K562 (cell line): ENCODE measurements around the gene CNOT4. TPM values are rescaled to one million over a fixed set of nuclear protein-coding genes. Genes with fewer than 3 reads are reported as not detected.

Experiments
- CEBPB ChIP-seq: fragments of 450-650 bp; IDR thresholded peaks from 2 replicates; pipeline ENCODE4 v1.6.1; 2016; ENCODE audit warnings: missing genetic modification characterization, missing compliant biosample characterization
- CEBPG ChIP-seq, 3 experiments: fragments of 200-800 bp in 1 of 3; sonication (Bioruptor generic) in 1 of 3; sonication (generic) in 1 of 3; formaldehyde crosslinking in 1 of 3; IDR thresholded peaks in 2 of 3; conservative IDR thresholded peaks in 1 of 3; 2 replicates each; pipeline versions ENCODE4 v1.6.1 to v1.8.0; 2016 to 2022; ENCODE audit warnings: missing compliant biosample characterization in 2 of 3, missing genetic modification characterization in 2 of 3, mild to moderate bottlenecking in 1 of 3, missing genetic modification reagents in 1 of 3
- CSDE1 ChIP-seq, 2 experiments: fragments of 450-650 bp; IDR thresholded peaks; 2 replicates each; pipeline ENCODE4 v1.6.1; 2016; ENCODE audit warnings: mild to moderate bottlenecking in 1 of 2
- ETV6 ChIP-seq, 3 experiments: fragments of 150-350 bp in 1 of 3; sonication (generic) in 1 of 3; formaldehyde crosslinking in 1 of 3; IDR thresholded peaks; 2 replicates each; pipeline versions ENCODE4 v1.6.1 to v1.8.0; 2014 to 2022; ENCODE audit warnings: borderline replicate concordance in 2 of 3, low read depth in 2 of 3, antibody characterized with exemption in 1 of 3, low read length in 1 of 3, mild to moderate bottlenecking in 1 of 3, missing genetic modification reagents in 1 of 3
- GATAD2B ChIP-seq: fragments of 450-650 bp; IDR thresholded peaks from 2 replicates; pipeline ENCODE4 v1.6.1; 2017; ENCODE audit warnings: mild to moderate bottlenecking, borderline replicate concordance
- KLF13 ChIP-seq: fragments of 450-650 bp; IDR thresholded peaks from 2 replicates; pipeline ENCODE4 v1.6.1; 2016; ENCODE audit warnings: missing genetic modification characterization, low read depth, mild to moderate bottlenecking, missing compliant biosample characterization, moderate library complexity, borderline replicate concordance
- NCOA2 ChIP-seq, 2 experiments: fragments of 450-650 bp; IDR thresholded peaks; 2 replicates each; pipeline ENCODE4 v1.6.1; 2018; ENCODE audit warnings: mild to moderate bottlenecking in 2 of 2, moderate library complexity in 1 of 2; ENCODE audit not compliant: partially characterized antibody in 2 of 2
- STAT5A ChIP-seq: IDR thresholded peaks from 2 replicates; pipeline ENCODE4 v1.6.1; 2012; ENCODE audit warnings: low read length, inconsistent platforms, borderline replicate concordance
- polyA plus RNA-seq, 8 experiments: library from polyadenylated mRNA; depleted of rRNA in 4 of 8; stranded (reverse) in 5 of 8; unstranded in 3 of 8; fragments of >200 nt; fragmentation: Nextera tagmentation in 2 of 8; fragmentation: Illumina TruSeq in 1 of 8; extraction: Ambion mirVana in 2 of 8; extraction: Trizol in 1 of 8; gene quantifications; 2 replicates each; pipeline versions ENCODE4 v1.2.1 to v1.2.3, GENCODE V29; 2011 to 2014; ENCODE audit warnings: inconsistent platforms in 1 of 8, missing spikeins in 1 of 8
- total RNA-seq, 7 experiments: library from RNA; depleted of rRNA in 6 of 7; stranded (reverse); fragments of >200 nt in 6 of 7; fragmentation: Illumina TruSeq in 2 of 7; extraction: Trizol in 2 of 7; gene quantifications; 2 replicates each; pipeline versions ENCODE4 v1.2.1 to v1.2.3, GENCODE V29; 2011 to 2021; ENCODE audit warnings: low replicate concordance in 1 of 7
- TF ChIP-seq, protein P1 (sequence below): fragments of 450-650 bp; IDR thresholded peaks from 2 replicates; pipeline ENCODE4 v1.6.1; 2017; ENCODE audit warnings: mild to moderate bottlenecking, moderate library complexity

Gene CNOT4
- total and polyA plus RNA-seq, 9 of the 15 experiments (the other 6 are each of a cell fraction or from before 2014, with no cell fraction given) = 8.6 to 24.1 (median 15.4) TPM

DNA sequence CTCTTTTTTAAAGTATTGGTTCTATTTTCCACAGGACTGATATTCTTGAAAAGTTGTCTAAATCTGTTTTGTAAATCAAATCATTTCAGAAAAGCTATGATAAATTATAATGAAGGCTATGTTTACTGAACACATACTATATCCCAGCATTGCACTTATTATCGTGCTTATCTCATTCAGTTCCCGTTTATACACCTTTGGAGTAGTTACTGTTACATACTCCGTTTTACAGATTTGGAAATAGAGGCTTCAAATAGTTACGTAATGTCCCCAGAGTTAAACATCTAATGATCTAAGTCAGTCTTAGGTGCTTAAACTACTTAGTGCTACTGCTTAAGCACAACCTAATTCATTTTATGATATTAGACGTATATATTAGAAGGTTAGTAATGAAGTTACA lies 49.0 kb upstream of the CNOT4 start (continued):
- TF ChIP-seq CSDE1 (IDR thresholded peaks at IDR 0.05) (0 out of 4 replicates have a peak, but pooled peaks of 1 of the 2 experiments have one; percentile 20), GATAD2B (0 out of 2 replicates have a peak, but pooled peaks have one; percentile 50), CEBPG (CRISPR knock-in tag; IDR thresholded peaks at IDR 0.05) (no peak), CEBPG (tag; conservative IDR thresholded peaks at IDR 0.05 in 1 of 2, IDR thresholded peaks at IDR 0.05 in 1 of 2) (peak; percentile 38), ETV6 (IDR thresholded peaks at IDR 0.05; ENCODE audit: borderline replicate concordance in 1 of 2, low read depth in 2 of 2, low read length in 1 of 2) (no peak), ETV6 (CRISPR knock-in tag; IDR thresholded peaks at IDR 0.05; ENCODE audit: borderline replicate concordance) (peak; percentile 75; the same call in 1 of the 2 replicates), CEBPB (tag) (peak; percentile 80), KLF13 (tag) (no peak), STAT5A (no peak), NCOA2 (IDR thresholded peaks at IDR 0.05; ENCODE audit: partially characterized antibody in 2 of 2) (peak in 1 of 2 experiments; percentile 34)
- TF ChIP-seq, protein P1, sequence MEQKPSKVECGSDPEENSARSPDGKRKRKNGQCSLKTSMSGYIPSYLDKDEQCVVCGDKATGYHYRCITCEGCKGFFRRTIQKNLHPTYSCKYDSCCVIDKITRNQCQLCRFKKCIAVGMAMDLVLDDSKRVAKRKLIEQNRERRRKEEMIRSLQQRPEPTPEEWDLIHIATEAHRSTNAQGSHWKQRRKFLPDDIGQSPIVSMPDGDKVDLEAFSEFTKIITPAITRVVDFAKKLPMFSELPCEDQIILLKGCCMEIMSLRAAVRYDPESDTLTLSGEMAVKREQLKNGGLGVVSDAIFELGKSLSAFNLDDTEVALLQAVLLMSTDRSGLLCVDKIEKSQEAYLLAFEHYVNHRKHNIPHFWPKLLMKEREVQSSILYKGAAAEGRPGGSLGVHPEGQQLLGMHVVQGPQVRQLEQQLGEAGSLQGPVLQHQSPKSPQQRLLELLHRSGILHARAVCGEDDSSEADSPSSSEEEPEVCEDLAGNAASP = peak; percentile 35; the same call in 1 of the 2 replicates
